K562 treated with DMSO at 1 percent for 24 hours (cell line): ENCODE data around the gene FOLR3. TPM values are rescaled to one million over a fixed set of nuclear protein-coding genes. Genes with fewer than 3 reads are reported as not detected.

Experiments used
- total RNA-seq: library from RNA; unstranded; fragments of 300-600 nt; gene quantifications from 2 replicates; pipeline ENCODE4 v1.2.3, GENCODE V29; 2022; ENCODE audit warnings: low read depth; ENCODE audit not compliant: insufficient read depth

The FOLR3 gene
- total RNA-seq: not detected in 2 replicates

DNA sequence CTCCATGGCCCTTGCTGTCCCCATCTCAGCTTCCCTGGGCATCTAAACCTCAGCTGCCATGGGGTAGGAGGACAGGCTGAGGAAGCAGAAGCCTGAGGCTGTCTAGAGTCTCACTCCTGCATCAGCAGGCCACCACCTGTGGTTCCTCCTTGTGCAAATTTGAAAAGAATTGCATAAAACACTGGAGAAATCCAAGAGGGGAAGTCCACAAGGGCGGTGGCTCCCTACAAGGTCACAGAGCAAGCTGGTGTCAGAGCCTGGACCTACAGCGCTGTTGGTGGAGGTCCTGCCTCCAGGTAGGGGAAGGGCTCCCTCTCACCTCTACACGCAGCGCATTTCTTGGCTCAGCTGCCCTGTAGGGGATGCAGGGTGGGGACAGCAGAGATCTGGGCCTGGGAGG is at the start of gene FOLR3:
Gene FOLR3, plus strand, starts transcription at position 253 of the 400 bp plus-strand sequence. CDS start 228 bp downstream, outside the sequence.

DNA sequence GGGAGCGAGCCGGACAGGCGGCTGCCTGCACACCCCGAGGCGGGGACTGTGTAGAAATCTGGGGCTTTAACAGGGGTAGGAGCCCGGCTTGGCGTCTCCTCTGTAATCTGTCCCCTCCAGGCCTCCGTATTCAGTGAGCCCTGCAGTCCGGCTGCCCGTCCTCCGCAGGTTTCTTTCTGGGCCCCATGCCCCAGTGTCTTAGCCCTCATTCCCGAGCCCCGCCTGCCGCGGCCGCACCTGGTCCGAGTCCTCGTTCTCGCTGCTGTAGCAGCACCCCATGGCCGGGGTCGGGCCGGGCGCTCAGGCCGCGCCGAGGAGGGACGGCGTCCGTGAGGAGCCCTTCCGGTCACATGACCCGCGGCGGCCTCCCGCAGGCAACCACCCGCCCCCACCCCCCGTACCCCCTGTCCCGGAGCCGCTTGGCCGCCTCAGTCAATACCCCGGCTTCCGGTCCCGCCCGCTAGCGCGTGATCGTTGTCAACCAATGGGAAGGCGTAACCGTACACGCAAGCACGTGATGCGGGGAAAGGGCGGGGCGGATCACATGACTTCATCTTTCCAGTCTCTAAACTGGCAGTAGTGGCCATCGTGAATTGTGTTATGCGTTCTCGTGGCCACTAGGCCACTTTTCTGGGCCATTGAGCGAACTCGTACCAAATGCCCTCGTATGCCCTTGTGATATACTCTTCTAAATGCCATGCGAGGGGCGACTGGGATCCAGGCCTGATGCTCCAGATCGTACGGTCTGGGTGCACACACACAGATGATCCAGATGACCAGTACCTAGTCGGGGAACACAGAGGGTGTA is 32.4 kb upstream of the FOLR3 start, which contains the start of gene LAMTOR1:
Gene LAMTOR1, minus strand, starts transcription at position 352 of the 808 bp plus-strand sequence. Its CDS starts 73 bp downstream, at position 279.

DNA sequence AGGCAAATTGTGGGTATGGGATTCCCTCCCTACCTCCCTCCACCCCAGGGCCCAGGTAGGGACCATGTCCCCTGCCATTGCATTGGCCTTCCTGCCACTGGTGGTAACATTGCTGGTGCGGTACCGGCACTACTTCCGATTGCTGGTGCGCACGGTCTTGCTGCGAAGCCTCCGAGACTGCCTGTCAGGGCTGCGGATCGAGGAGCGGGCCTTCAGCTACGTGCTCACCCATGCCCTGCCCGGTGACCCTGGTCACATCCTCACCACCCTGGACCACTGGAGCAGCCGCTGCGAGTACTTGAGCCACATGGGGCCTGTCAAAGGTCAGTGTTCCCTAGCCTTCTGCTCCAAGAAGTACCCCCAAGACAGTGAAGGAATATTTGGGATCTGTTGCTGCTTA is 29.6 kb upstream of the FOLR3 start, which contains the start of gene TOMT:
Gene TOMT, plus strand, starts transcription at position 37 of the 400 bp plus-strand sequence. Its CDS starts 28 bp downstream, at position 65.

DNA sequence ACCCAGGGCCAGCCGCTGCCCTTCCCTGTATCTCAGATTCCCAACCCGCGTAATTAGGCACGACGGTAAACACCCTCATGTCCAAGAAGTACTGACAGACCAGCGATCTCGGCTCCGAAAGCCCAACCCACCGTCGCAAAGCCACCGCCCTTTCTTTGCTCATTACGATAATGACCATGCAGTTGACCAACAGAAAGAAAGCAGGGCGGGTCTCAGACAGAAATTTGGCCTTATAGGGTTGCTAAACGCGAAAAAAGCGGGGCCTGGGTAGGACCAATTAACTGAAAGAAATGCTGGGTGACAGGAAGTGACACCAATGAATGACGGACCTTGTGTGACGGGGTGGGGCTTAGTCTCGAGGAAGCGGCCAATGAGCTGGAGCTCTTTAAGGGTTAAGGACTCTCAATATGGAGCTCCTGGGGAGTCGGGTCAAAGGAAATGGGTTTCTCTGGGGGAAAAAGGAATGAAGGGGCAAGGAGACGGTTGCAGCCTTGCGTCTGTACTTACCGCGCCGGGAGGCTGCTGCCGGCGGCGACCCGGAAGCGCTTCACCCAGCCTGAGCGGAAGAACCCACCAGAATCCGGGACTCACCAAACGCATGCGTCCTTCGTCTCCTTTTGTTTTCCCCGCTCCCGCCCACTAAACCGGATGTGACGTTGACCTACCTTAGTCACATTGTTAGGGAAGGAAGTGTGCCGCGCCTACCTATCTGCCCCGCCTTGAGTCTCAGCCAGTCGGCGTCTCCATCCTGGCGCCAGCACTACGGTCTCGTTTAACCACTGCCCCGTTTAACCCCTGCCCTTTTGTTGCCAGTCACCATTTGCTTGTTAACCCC is 23.2 kb upstream of the FOLR3 start, which contains the start of gene ANAPC15:
Gene ANAPC15, minus strand, starts transcription at position 553 of the 835 bp plus-strand sequence. CDS start 1,419 bp downstream, outside the sequence.

Other genes with a start within 250 kb of the FOLR3 start
- 3.6 TPM in 1 of 2 replicates, not detected in the other for gene XNDC1N, start 207.1 kb upstream of the FOLR3 start, total RNA-seq
- 23.1 and 28.5 TPM in 2 replicates for gene RNF121, start 206.7 kb upstream of the FOLR3 start, total RNA-seq
- gene IL18BP, start 136.8 kb upstream of the FOLR3 start, total RNA-seq: 9.8 and 10.9 TPM in 2 replicates
- gene NUMA1, start 55.2 kb upstream of the FOLR3 start, total RNA-seq: 142 and 143 TPM in 2 replicates
- gene LRRC51, start 54.9 kb upstream of the FOLR3 start, total RNA-seq: 4.6 and 6.9 TPM in 2 replicates
- 95.2 and 103 TPM in 2 replicates for gene LAMTOR1, start 32.4 kb upstream of the FOLR3 start, total RNA-seq
- gene TOMT, start 29.8 kb upstream of the FOLR3 start, total RNA-seq: not detected in 2 replicates
- 29.7 and 44.2 TPM in 2 replicates for gene ANAPC15, start 23.0 kb upstream of the FOLR3 start, total RNA-seq
- 16.2 and 19.2 TPM in 2 replicates for gene FOLR1, start 56.4 kb downstream of the FOLR3 start, total RNA-seq
- not detected in 2 replicates for gene FOLR2, start 81.1 kb downstream of the FOLR3 start, total RNA-seq
- 111 and 118 TPM in 2 replicates for gene INPPL1, start 89.0 kb downstream of the FOLR3 start, total RNA-seq
- not detected in 2 replicates for gene PHOX2A, start 108.5 kb downstream of the FOLR3 start, total RNA-seq